HG03097 (cell line): Measurements from ENCODE around the gene UGT1A7.
"Not testable (repeated sequence)": the region's sequence is repeated elsewhere in the genome, so short reads cannot be mapped to it uniquely, and the experiment has no call there.

Experiments used
- ATAC-seq: cut with Tn5 transposase; IDR thresholded peaks from one replicate; pipeline ENCODE4 v1.9.1; 2021; ENCODE audit not compliant: unreplicated experiment, low FRiP score

UGT1A7 gene

DNA sequence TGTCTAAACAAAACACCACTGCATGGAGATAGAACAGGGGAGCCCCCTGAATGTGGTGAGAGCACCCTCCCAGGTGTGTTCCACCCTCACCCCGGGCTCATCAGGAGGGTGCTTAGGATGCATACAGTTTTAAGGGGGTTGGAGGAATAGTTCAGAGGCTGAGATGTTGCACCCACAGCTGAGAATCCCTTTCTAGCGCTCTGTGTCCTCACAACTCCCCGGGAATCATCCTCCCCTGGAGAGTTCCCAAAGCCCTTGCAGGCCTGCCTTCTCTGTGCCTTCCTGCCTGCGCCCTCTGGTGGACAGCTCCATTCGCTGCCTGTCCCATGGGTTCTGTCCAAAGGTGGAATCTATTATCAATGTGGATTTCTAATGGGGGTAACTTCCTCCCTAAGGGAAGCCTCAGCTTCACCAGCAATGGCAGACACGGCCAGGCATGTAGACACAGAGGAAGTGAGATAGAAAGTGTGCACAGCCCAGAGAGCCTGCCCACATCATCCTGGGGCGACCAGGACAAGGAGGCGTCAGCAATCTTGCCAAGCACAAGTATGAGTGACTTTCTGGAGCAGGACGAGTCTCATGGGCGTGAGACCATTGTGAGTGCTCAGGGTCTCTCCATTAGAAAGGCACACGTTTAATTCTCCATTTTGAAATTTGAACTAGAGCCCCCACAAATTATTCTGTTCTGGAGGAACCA is 29.8 kb downstream of the UGT1A7 start:
- no peak for ATAC-seq

DNA sequence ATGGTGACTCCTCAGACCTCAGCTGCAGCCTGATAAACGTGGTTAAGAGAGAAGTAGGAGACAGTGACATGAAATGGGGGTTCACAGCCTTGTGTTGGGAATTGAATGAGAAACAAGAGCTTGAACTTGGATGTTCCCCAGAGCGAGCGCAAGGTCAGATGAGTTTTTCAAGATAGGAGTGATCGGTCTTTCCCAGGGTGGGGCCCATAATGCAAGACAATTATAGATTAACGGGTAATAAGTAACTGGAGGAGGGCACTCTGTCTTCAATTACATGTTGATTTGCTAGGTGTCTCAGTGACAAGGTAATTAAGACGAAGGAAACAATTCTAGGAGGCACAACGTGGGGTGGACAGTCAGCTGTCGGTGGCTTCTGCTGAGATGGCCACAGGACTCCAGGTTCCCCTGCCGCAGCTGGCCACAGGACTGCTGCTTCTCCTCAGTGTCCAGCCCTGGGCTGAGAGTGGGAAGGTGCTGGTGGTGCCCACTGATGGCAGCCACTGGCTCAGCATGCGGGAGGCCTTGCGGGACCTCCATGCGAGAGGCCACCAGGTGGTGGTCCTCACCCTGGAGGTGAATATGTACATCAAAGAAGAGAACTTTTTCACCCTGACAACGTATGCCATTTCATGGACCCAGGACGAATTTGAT is 31.0 kb downstream of the UGT1A7 start, which contains the start of gene UGT1A5:
UGT1A5 (plus strand) TSS at position 297 of the 651 bp plus-strand sequence; CDS start at position 382, 85 bp downstream.
- no peak for ATAC-seq

- no peak for ATAC-seq
These were observed 31.5 kb downstream of the UGT1A7 start for GRCh38 chr2:233713262-233713615.

DNA sequence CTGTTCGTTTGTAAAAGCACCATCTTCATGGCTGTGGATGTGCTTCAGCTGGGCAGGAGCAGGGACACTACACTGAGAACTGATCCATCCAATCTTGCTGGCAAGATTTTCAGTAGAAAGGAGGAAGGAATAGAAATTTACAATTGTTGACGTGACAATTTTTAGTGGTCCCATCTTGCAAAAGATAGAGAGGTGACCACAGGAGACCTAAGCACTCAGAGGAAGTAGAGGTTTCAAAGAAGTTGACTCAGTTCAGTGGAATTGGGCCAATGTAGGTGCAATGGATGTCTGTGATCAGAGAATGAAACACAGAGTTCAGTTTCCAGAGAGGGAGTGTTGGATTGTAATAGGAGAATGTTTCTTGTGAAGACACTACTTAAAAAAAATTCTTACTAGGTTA is 32.4 kb downstream of the UGT1A7 start:
- no peak for ATAC-seq

DNA sequence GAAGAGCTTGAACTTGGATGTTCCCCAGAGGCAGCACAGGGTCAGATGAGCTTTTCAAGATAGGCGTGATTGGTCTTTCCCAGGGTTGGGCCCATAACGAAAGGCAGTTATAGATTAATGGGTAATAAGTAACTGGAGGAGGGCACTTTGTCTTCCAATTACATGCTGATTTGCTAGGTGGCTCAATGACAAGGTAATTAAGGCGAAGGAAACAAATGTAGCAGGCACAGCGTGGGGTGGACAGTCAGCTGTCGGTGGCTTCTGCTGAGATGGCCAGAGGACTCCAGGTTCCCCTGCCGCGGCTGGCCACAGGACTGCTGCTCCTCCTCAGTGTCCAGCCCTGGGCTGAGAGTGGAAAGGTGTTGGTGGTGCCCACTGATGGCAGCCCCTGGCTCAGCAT is 36.9 kb downstream of the UGT1A7 start, which contains the start of gene UGT1A4:
UGT1A4 (plus strand) TSS at position 185 of the 400 bp plus-strand sequence; CDS start at position 270, 85 bp downstream.
- no peak for ATAC-seq

DNA sequence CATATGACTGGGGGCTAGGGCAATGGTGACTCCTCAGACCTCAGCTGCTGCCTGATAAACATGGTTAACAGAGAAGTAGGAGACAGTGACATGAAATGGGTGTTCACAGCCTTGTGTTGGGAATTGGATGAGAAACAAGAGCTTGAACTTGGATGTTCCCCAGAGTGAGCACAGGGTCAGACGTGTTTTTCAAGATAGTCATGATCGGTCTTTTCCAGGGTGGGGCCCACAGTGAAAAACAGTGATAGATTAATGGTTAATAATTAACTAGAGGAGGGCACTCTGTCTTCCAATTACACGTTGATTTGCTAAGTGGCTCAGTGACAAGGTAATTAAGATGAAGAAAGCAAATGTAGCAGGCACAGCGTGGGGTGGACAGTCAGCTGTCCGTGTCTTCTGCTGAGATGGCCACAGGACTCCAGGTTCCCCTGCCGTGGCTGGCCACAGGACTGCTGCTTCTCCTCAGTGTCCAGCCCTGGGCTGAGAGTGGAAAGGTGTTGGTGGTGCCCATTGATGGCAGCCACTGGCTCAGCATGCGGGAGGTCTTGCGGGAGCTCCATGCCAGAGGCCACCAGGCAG is 47.1 kb downstream of the UGT1A7 start, which contains the start of gene UGT1A3:
UGT1A3 (plus strand) TSS at position 320 of the 579 bp plus-strand sequence; CDS start at position 405, 85 bp downstream.
- no peak for ATAC-seq

GRCh38 chr2:233736868-233737653 is 55.4 kb downstream of the UGT1A7 start:
- not testable (repeated sequence) for ATAC-seq

GRCh38 chr2:233740870-233741269 is 59.2 kb downstream of the UGT1A7 start:
- no peak for ATAC-seq

GRCh38 chr2:233743464-233744259 is 62.0 kb downstream of the UGT1A7 start:
- no peak for ATAC-seq

GRCh38 chr2:233745073-233745755 is 63.5 kb downstream of the UGT1A7 start:
- ATAC-seq = no peak

DNA sequence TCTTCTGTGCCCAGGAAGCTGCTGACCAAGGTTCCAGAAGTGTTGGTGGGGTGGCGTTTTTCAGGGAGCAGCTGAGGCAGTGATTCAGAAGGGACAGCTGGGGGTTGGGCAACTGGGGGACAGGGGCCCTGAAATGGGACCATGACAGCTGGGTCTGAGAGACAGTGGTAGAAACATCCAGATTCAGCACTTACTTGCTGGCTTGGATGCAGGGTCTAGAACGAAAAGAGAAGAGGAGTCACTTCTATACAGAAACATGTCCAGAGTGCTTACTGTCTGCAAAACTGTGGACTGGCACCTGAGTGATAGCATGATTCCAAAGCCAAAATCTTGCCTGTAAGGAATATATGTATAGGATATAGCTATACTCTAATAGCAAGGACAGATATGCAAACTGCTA is 64.1 kb downstream of the UGT1A7 start:
- ATAC-seq = not testable (repeated sequence)

DNA sequence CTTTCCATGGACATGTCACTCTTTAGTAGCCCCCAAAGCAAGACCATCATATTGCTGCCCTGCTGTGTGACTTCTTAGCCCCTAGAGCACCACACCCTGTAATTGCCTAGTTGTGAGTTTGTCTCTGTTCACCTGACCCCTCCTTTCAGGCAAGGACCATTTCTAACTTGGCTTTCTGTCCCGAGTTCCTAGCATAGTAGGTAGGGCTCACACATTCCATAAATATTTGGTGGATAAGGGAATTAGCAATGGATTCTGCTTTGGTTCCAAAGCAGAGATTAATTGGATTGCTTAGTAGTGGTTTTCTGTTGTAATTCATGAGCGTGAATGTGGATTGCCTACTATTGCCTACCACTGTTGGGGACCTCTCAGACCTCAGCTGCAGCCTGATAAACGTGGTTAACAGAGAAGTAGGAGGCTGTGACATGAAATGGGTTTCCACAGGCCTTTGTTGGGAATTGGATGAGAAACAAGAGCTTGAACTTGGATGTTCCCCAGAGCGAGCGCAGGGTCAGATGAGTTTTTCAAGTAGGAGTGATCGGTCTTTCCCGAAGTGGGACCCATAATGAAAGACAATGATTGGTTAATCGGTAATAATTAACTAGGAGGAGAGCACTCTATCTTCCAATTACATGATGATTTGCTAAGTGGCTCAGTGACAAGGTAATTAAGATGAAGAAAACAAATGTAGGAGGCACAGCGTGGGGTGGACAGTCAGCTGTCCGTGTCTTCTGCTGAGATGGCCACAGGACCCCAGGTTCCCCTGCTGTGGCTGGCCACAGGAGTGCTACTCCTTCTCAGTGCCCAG is 65.0 kb downstream of the UGT1A7 start:
- ATAC-seq = no peak

DNA sequence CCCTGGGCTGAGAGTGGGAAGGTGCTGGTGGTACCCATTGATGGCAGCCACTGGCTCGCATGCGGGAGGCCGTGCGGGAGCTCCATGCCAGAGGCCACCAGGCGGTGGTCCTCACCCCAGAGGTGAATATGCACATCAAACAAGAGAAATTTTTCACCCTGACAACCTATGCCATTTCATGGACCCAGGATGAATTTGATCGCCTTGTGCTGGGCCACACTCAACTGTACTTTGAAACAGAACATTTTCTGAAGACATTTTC is 65.5 kb downstream of the UGT1A7 start:
- no peak for ATAC-seq

- ATAC-seq = not testable (repeated sequence)
These were observed 69.0 kb downstream of the UGT1A7 start for GRCh38 chr2:233750689-233751088.

- ATAC-seq = not testable (repeated sequence)
These were observed 69.7 kb downstream of the UGT1A7 start for GRCh38 chr2:233751212-233752009.

- no peak for ATAC-seq
These were observed 73.3 kb downstream of the UGT1A7 start for GRCh38 chr2:233754872-233755611.

DNA sequence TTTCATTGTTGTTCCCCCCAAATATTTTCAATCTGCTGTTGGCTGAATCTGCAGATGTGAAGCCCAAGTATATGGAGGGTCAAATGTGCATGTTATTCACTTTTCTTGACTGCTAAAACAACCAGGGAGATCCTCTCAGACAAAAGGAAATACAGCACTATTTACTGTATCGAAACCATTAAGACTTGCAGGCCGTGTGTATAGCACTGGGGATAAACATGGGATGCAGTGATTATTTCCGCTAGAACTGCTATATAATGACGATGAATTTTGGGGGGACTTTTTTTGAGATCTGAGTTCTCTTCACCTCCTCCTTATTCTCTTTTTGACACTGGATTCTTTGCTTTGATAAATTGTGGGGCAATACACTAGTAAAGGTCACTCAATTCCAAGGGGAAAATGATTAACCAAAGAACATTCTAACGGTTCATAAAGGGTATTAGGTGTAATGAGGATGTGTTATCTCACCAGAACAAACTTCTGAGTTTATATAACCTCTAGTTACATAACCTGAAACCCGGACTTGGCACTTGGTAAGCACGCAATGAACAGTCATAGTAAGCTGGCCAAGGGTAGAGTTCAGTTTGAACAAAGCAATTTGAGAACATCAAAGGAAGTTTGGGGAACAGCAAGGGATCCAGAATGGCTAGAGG is 74.9 kb downstream of the UGT1A7 start:
- no peak for ATAC-seq
